CMK (cell line): ENCODE measurements around the gene GLRA2.
"Not testable (repeated sequence)": the region's sequence is repeated elsewhere in the genome, so short reads cannot be mapped to it uniquely, and the experiment has no call there.

Experiments
- DNase-seq: peaks from one replicate; pipeline ENCODE4 v3.0.0-alpha.2; 2010; ENCODE audit warnings: low read depth

GLRA2 gene

GRCh38 chrX:14591976-14592375 is 62.6 kb downstream of the GLRA2 start:
- no peak for DNase-seq

- DNase-seq = no peak
Observed at GRCh38 chrX:14594521-14594920, 65.2 kb downstream of the GLRA2 start.

GRCh38 chrX:14598330-14598729 is 69.0 kb downstream of the GLRA2 start:
- no peak for DNase-seq

GRCh38 chrX:14607446-14607985 is 78.2 kb downstream of the GLRA2 start:
- DNase-seq = no peak

GRCh38 chrX:14612450-14612849 is 83.1 kb downstream of the GLRA2 start:
- not testable (repeated sequence) for DNase-seq

- no peak for DNase-seq
Observed at GRCh38 chrX:14616301-14616700, 87.0 kb downstream of the GLRA2 start.

GRCh38 chrX:14616836-14617235 is 87.5 kb downstream of the GLRA2 start:
- DNase-seq = no peak

GRCh38 chrX:14618177-14618965 is 89.0 kb downstream of the GLRA2 start:
- DNase-seq = no peak

- no peak for DNase-seq
Observed at GRCh38 chrX:14630733-14631132, 101.4 kb downstream of the GLRA2 start.

GRCh38 chrX:14641681-14642655 is 112.6 kb downstream of the GLRA2 start:
- DNase-seq = no peak

DNA sequence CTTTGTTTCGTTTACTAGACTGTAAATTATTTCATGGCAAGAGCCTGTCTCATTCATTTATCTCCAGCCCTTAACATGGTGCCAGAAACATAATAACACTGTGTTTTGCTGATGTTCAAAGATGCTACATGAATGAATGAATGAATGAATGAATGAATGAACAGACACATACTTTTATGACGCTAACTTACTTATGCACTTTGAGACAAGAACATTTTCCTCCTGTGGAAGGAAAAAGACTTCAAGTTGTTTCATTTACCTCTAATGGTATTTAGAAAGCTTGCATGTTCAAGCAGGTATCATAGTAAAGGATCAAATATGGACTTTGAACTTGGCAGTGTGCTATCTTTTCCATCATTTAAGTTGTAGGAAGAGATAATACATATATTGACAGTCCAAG is 131.6 kb downstream of the GLRA2 start:
- no peak for DNase-seq

DNA sequence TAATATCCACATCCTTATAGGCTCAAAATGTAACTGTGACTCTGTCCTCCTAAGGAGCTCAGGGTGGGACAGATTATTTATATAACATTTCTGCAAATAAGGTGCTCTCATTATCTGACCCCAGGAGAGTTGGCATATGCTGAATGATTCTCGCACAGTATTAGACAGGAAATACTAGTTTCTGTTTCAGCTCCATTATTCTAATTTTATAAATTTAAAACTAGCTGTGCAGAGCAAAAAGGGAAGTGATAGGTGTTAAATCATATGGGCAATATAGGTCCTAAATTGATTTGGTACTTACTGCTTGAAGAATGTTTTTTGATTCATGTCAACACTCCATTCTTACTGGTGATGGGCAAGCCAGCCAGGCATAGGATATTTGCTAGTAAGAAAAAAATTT is 141.5 kb downstream of the GLRA2 start:
- no peak for DNase-seq

DNA sequence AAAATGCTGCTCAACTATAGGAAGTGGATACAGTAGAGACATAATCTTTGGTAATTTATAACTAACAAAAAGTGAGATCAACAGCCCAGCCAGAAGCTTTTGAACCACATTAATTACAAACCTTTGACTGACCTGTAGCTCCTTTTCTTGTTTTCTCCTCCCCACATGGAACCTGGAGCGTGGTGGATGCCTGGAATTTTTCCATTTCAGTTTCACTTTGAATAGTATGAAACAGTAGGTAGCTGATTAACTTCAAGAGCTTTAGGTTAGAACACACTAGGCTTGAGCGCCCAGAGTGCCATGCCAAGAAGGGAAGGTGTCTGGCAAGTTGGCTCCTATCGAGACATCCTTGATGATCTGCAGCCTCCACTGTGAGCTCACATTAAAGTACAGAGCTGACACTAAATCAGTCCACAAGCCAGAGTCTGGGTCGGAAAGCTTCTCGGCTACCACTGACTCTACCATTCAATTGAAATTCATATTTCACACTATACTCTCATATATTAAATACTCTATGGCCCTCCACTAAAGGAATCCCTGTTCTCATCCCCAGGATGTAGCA is 143.4 kb downstream of the GLRA2 start:
- no peak for DNase-seq

- DNase-seq = no peak
Observed at GRCh38 chrX:14673236-14673635, 143.9 kb downstream of the GLRA2 start.

DNA sequence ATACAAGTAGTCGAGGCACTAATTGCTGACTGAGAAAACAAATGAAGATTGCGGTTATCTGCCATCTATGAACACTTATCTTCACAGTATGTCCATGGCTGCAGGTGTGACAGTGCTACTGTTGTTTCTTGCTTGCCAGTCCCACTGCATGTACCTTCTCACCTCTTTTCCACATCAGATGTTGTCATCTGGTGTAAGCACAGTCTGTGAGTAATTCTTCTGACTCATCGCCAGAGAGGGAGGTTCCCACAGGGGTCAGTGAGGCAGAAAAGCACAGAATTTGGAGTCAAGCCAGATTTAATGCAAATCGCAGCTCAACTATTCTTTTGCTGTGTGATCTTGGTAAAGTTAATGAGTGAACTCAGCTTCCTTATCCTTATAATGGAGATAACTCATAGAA is 144.4 kb downstream of the GLRA2 start:
- DNase-seq = no peak

- no peak for DNase-seq
Observed at GRCh38 chrX:14675500-14675899, 146.2 kb downstream of the GLRA2 start.

GRCh38 chrX:14676431-14676830 is 147.1 kb downstream of the GLRA2 start:
- DNase-seq = no peak

DNA sequence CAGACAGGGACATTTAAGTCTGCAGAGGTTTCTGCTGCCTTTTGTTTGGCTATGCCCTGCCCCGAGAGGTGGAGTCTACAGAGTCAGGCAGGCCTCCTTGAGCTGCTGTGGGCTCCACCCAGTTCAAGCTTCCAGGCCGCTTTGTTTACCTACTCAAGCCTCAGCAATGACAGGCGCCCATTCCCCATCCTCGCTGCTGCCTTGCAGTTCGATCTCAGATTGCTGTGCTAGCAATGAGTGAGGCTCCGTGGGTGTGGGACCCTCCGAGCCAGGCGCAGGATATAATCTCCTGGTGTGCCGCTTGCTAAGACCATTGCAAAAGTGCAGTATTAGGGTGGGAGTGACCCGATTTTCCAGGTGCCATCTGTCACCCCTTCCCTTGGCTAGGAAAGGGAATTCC is 159.0 kb downstream of the GLRA2 start:
- not testable (repeated sequence) for DNase-seq

DNA sequence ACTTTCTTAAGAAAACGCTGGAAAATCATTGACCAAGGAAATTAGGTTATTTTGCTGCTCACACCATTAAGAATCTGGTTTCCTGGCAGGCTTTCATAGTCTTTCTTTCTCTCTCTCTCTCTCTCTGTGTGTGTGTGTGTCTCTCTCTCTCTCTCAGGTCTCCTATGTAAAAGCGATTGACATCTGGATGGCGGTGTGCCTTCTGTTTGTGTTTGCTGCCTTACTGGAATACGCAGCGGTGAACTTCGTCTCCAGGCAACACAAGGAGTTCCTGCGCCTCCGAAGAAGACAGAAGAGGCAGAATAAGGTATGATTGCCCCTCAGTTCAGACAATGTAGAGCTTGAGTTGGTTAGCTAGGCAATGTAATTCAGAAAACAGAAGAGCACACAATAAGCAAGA is 161.2 kb downstream of the GLRA2 start:
- no peak for DNase-seq

- DNase-seq = no peak
Observed at GRCh38 chrX:14694611-14695010, 165.3 kb downstream of the GLRA2 start.

DNA sequence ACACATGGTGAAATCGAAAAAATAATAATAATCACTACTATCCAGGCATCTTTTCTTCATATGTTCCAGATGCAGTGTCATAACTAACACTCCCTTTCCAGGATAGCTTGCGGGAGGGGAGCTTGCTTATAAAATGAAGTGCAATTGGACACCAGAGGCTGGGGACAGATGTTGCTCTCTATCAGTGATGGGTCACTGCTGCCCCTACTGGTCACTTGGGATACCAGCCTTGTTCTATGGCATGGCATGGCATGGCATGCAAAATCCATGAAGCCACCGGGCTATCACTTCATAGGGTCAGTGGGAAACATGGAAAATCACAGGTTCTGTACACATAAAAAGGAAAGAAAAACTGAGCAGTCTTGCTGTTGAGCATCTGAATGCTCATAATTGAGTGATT is 168.1 kb downstream of the GLRA2 start:
- no peak for DNase-seq

GRCh38 chrX:14698790-14699189 is 169.5 kb downstream of the GLRA2 start:
- no peak for DNase-seq
